Skin epidermis (tissue), 12 donors: Measurements from ENCODE around the gene ZNF225.
A peak's percentile ranks its signal among the peaks of the same experiment; 100 is the strongest.
"Not testable (repeated sequence)": the region's sequence is repeated elsewhere in the genome, so short reads cannot be mapped to it uniquely, and the experiment has no call there.

Source experiments
- H3K27ac ChIP-seq, 21 experiments: fragments of 200-600 bp; sonication (generic) in 11 of 21; one replicate each; pipeline ENCODE4 v1.5.0; 2020; ENCODE audit warnings: mild to moderate bottlenecking in 3 of 21, inconsistent platforms in 2 of 21, moderate library complexity in 2 of 21
- H3K4me3 ChIP-seq, 7 experiments: fragments of 200-600 bp; sonication (generic) in 2 of 7; one replicate each; pipeline ENCODE4 v1.5.0; 2020; ENCODE audit warnings: inconsistent platforms in 2 of 7, mild to moderate bottlenecking in 2 of 7, moderate library complexity in 1 of 7

The ZNF225 gene

DNA sequence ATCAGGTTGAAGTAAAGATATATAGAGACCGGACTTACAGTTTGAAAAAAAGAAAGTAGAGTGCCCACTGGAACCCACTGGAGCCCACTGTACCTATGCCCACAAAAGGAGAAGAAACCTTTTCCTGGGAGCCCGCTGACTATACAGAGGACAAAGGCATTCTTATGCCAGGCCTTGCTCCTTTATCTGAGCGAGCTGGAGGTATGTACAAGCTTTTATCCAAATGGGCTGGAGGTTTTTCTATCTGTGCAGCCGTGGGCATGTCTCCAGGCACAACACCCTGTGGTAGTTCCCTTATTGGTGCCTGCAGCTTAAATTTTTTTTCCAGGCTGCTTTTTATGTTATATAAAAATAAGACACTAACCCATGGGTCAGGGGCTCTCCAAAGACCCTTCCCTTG, 36.6 kb downstream of the ZNF225 start:
- no peak overlapping the region for H3K27ac ChIP-seq
- no peak overlapping the region for H3K4me3 ChIP-seq

DNA sequence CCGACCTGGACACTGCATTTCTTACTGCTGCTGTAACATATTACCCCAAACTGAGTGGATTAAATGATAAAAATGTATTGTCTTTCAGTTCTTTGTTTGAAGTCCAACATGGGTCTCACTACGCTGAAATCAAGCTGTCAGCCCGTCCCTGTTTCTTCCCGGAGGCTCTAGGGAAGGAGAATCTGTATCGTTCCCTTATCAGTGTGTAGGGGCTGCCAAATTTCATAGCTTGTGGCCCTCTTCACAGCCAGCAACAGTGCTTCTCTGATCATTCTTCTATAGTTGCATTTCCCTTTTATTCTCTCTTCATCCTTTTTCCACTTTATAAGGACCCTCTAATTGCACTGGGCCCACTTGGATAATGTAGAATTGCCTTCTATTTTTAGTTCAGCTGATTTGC, 38.3 kb downstream of the ZNF225 start:
- H3K27ac ChIP-seq: no peak overlapping the region
- no peak overlapping the region for H3K4me3 ChIP-seq

DNA sequence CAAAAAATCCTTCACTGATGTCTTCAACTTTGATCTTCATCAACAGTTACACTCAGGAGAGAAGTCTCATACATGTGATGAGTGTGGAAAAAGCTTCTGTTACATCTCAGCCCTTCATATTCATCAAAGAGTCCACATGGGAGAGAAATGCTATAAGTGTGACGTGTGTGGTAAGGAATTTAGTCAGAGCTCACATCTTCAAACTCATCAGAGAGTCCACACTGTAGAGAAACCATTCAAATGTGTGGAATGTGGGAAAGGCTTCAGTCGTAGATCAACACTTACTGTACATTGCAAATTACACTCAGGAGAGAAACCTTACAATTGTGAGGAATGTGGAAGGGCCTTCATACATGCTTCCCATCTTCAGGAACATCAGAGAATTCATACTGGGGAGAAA, 43.3 kb downstream of the ZNF225 start:
- no peak overlapping the region for H3K4me3 ChIP-seq
- no peak overlapping the region for H3K27ac ChIP-seq

DNA sequence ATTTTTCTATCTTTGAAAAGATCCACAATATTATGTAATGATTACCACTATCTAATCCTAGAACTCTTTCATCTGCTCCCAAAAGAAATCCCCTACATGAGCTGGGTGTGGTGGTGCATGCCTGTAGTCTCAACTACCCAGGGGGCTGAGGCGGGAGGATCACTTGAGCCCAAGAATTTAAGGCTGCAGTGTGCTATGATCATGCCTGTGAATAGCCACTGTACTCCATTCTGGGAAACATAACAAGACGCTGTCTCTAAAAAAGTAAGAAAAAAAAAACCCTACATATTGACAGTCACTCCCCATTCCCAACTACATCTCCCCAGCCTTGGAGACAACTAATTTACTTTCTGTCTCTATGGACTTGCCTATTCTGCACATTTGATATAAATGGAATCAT, 50.6 kb downstream of the ZNF225 start:
- no peak overlapping the region for H3K4me3 ChIP-seq
- no peak overlapping the region for H3K27ac ChIP-seq

DNA sequence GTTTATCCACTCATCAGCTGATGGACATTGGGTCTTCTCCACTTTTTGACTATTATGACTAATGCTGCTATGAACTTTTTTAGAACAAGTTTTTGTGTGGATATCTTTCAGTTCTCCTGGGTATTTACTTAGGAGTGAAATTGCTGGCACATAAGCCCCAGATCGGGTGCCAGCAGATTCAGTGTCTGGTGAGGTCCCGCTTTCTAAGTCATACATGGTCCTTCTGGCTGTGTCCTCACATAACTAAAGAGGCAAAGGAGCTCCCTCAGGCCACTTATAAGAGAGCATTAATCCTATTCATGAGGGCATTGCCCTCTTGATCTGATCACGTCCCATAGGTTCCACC, 51.1 kb downstream of the ZNF225 start:
- Histone ChIP-seq H3K4me3 (peak overlapping the region; percentile 56 to 81 (median 68)), H3K27ac (peak overlapping the region in 13 of 21 experiments; percentile 8 to 93 (median 89))

DNA sequence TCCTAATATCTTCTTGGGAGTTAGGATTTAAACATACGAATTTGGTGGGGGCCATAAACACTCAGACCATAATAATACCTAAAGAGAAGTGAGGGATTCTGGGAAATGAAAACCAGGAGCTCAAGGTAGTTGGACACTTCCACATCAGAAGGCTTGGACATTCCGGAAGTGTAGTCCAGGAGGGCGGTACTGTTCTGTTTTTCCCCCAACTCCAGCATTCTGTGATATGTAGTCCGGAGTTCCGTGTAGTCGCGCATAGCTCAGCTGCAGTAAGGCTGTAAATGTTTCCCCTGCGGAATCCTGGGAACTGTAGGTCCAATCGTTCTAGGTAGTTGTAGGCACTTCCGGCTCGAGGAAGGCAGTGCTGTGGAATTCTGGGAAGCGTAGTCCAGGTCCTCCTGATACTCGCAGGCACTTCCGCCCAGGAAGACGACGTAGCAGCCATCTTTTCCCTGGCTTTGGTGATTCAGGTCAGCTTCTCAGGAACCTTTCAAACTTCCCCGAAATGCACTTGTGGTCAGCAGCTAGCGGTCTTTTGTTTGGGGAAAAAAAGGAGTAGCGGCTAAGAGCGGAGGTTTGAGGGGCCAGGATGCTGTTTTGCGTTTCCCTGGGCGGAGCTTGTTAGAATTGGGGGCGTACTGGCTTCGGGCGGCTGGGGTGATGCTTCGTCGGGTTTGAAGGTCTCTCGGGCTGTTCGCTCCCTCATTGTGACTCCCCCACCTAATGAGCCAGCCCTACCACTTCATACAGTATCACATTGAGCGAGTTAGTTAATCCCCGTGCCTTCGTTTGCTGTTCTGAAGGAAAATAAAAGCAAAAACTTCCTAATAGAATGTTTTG, 51.7 kb downstream of the ZNF225 start, which contains the start of gene ZNF226:
Gene ZNF226 (plus strand): TSS at position 428 of the 840 bp plus-strand sequence. CDS start 4,981 bp downstream, outside the sequence.
- peak within 1 kb of the TSS; percentile 56 to 81 (median 68) for H3K4me3 ChIP-seq
- peak within 1 kb of the TSS; percentile 67 to 93 (median 87) for H3K27ac ChIP-seq

DNA sequence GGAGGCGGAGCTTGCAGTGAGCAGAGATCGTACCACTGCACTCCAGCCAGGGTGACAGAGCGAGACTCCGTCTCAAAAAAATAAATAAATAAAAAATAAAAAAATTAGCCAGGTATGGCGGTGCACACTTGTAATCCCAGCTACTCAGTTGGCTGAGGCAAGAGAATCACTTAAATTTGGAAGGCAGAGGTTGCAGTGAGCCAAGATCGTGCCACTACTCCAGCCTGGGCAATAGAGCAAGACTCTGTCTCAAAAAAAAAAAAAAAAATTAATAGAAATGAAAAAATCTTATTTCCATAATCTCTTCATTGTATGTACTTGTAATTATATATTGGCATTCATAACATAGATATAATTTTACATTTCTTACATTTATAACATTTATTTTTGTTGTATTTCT, 57.5 kb downstream of the ZNF225 start:
- H3K27ac ChIP-seq: not testable (repeated sequence)

DNA sequence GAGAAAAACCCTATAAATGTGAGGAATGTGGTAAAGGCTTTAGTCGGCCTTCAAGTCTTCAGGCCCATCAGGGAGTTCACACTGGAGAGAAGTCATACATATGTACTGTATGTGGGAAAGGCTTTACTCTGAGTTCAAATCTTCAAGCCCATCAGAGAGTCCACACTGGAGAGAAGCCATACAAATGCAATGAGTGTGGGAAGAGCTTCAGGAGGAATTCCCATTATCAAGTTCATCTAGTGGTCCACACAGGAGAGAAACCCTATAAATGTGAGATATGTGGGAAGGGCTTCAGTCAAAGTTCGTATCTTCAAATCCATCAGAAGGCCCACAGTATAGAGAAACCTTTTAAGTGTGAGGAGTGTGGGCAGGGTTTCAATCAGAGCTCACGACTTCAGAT, 63.4 kb downstream of the ZNF225 start:
- no peak overlapping the region for H3K4me3 ChIP-seq
- no peak overlapping the region for H3K27ac ChIP-seq

More for the DNA sequence above, 57.5 kb downstream of the ZNF225 start:
- H3K4me3 ChIP-seq: not testable (repeated sequence)

DNA sequence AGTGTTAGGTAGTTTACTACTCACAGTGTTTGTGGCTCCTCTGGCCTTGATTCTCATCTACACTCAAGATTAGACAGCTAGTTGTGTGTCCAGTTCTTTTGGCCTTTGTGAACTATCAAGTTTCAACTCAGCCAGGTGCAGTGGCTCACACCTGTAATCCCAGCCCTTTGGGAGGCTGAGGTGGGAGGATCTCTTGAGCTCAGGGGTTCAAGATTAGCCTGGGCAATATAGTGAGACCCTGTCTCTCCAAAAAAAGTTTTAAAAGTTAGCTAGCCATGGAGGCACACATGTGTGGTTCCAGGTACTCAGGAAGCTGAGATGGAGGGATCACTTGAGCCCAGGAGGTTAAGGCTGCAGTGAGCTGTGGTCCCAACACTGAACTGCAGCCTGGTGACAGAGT, 67.8 kb downstream of the ZNF225 start:
- Histone ChIP-seq H3K4me3 (no peak overlapping the region), H3K27ac (no peak overlapping the region)

DNA sequence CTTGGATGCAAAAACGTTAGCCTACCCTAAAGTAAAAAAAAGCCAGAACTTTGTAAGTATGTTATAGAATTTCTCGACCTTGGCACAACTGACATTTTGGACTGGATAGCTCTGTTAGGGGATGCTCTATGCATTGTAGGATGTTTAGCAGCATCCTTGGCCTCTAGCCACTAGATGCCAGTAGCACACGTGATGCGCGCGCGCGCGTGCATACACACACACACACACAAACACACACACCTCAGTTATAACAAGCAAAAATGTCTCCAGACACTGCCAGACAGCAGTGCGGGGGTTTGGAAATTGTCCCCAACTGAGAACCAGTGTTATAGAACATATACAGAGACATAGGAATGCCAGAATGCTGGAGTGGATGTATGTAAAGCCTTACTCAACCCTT, 68.9 kb downstream of the ZNF225 start:
- Histone ChIP-seq H3K4me3 (no peak overlapping the region), H3K27ac (no peak overlapping the region)
